ENCODE data around the gene PFKFB3. TPM values are rescaled to one million over a fixed set of nuclear protein-coding genes. Genes with fewer than 3 reads are reported as not detected.

Gene PFKFB3
- total RNA-seq, 1 donor from 2014 or later = 30.8 TPM

DNA sequence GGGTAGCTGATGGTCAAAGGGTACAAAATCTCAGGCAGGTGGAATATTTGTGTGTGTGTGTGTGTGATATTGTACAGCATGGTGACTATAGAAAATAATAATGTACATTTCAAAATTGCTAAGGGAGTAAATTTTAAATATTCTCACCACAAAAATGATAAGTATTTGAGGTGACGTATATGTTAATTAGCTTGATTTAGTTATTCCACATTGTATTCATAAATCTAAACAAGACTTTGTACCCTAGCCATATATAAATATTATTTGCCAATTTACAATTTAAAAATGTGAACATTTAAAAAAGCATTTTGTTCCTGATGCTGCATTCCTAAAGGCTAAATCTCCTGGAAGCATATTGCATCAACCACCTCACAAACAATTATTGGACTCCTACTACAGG lies 47.0 kb downstream of the PFKFB3 start:
- intact Hi-C loops (cut with micrococcal nuclease) = no loop called here
- DNase-seq = no peak
- ATAC-seq = no peak

DNA sequence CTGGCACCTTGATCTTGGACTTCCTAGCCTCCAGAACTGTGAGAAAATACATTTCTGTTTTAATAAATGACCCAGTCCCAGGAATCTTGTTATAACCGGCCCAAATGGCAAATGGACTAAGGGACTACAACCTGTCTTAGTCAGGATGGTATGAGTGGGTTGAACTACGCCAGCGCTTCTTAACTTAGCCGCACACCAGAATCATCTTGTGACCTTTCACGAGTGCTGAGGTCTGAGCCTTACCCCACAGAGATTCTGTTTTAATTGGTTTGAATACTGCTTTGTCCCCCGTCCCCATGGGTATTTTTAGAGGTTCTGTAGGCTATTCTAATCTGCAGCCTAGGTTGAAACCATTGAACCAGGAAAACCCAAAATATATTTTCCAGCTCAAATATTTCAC lies 48.0 kb downstream of the PFKFB3 start:
- no peak for DNase-seq
- no peak for ATAC-seq
- intact Hi-C loops (cut with micrococcal nuclease) = no loop called here

DNA sequence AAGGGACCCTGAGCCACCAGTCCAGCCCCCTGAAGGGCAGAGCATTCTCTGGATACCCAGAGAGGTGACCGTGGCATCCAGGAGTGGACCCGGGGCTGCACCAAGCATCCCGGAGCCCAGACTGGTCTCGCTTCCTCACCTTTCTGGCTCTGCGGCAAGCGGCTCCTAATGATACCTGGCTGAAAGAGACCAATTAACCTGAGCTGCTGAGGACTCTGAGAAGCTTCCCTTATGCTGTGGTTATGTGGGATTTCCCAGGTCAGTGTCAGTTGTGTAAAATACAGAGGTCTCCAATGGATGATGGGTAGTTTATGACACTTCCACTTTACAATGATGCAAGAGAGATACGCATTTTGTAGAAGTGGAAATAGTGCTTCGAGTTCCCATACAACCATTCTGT lies 51.5 kb downstream of the PFKFB3 start:
- DNase-seq (no peak), ATAC-seq (no peak)
- intact Hi-C loops (cut with micrococcal nuclease) = no loop called here

DNA sequence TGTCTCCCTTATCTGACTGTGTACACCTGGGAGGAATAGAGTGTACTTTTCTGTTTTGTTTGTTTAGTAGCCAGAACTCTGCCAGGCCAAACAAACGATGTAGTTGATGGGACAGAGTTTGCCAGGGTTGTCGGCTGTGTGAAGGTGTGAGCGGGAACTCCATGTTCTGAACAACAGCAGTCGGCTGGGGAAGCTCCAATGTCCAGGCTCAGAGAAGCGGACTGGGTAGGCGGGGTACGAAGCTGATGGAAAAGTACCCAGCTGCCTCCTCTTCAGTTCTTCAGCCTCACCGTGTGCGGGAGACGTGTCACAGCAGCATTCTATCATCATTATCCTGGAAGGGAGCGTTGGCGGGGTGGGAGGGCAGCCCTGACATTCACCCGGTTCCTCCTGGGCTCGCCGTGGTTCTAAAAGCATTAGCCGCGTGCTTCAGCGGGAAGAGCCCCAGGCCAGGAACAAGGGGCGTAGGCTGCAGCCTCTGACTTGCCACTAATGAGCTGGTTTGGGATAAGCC lies 52.9 kb downstream of the PFKFB3 start:
- no peak for DNase-seq

GRCh38 chr10:6256439-6256838 lies 53.7 kb downstream of the PFKFB3 start:
- no peak for ATAC-seq

More for the DNA sequence above, 52.9 kb downstream of the PFKFB3 start:
- ATAC-seq = no peak
- intact Hi-C loops (cut with micrococcal nuclease) = no loop called here

GRCh38 chr10:6259153-6259552 lies 56.4 kb downstream of the PFKFB3 start:
- intact Hi-C loops (cut with micrococcal nuclease) = no loop called here
- ATAC-seq (no peak), DNase-seq (no peak)

More at GRCh38 chr10:6256439-6256838, 53.7 kb downstream of the PFKFB3 start:
- DNase-seq = no peak
- intact Hi-C loops (cut with micrococcal nuclease) = no loop called here

DNA sequence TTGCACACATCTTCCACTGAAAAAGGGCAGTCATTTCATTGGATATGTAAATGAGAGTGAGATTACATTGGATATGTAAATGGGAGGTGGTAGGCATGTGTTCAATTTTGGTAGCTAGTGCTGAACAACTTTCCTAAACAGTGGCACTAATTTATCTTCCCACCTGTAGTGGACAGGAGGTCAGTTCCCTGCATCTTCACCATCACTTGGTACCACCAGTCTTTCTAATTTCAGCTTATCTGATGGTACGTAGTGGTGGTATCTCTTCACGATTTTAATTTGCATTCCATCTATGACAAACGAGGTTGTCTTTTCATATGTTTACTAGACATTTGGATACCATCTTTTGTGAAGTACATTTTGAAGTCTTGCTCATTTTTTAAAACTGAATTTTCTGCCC lies 58.1 kb downstream of the PFKFB3 start:
- intact Hi-C loops (cut with micrococcal nuclease) = no loop called here
- DNase-seq = no peak
- ATAC-seq = no peak

DNA sequence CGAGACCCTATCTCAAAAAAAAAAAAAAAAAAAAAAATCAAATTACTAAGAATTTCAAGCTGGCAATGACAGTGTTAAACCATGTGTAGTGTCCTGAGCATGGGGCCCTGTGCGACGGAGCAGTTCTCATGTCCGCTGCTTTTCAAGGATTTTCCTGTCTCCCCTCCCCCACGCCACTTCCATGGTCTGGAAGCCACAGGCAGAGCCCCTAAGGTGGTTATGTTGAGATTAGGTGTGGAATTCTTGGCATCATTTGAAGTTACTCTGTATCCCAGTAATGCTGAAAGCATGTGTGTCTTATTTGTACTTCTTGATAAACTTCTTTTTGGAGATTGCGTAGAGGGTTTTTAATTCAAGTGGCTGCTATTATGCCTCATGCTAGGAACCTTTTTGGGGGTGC lies 65.2 kb downstream of the PFKFB3 start:
- ATAC-seq (no peak), DNase-seq (no peak)
- intact Hi-C loops (cut with micrococcal nuclease) = no loop called here

DNA sequence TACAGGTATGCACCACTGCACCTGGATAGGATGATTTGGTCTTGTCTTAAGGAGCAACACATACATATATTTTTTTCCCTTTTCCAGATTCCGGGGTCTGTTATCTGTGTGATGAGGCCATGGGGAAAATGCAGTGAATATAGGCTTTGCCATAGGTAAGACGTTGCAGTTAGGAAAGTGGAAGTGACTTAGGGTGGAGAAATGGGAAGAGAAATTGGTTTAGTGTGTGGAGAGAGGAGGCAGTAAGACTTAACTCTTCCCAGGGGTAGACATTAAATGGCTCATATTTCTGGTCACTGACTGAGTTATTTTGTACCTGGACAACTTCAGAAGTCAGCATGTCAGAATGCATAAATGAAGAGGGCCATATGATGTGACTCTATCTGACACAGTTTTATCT lies 66.7 kb downstream of the PFKFB3 start:
- intact Hi-C loops (cut with micrococcal nuclease) = no loop called here
- ATAC-seq (no peak), DNase-seq (no peak)

DNA sequence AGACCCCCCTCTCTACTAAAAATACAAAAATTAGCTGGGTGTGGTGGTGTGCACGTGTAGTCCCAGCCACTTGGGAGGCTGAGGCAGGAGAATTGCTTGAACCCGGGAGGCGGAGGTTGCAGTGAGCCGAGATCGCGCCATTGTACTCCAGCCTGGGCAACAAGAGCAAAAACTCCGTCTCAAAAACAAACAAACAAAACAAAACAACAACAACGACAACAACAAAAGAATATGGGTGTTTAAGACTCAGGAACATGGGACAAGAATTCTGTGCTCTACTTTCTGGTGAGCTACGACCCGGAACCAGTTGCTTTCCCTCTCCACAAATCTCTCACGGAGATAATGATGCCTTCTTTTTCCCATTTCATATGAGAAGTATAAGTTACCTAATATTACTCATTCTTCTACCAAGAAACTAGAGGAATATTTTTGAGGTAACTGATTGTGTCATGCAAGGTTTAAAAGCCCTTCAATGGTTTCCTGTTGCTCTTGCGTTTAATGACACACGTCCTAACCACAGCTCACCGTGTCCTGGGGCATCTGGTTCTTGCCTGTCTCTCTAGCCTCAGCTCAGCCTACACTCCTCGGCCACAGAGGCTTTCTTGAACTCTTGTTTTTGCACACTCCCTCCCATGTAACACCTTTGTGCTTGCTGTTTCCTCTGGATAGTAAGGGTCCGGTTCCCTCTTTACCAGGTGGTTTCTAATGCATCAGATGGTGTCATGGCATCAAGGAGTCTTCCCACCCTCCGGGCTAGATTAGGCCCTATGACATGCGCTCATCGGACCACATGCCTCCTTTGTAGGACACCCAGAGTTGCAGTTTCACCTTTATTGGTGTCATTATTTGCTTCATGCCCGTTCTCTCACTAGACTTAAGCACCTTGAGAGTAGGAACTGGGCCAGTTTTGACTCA lies 67.5 kb downstream of the PFKFB3 start:
- ATAC-seq (no peak), DNase-seq (no peak)
- intact Hi-C loops (cut with micrococcal nuclease) = no loop called here

DNA sequence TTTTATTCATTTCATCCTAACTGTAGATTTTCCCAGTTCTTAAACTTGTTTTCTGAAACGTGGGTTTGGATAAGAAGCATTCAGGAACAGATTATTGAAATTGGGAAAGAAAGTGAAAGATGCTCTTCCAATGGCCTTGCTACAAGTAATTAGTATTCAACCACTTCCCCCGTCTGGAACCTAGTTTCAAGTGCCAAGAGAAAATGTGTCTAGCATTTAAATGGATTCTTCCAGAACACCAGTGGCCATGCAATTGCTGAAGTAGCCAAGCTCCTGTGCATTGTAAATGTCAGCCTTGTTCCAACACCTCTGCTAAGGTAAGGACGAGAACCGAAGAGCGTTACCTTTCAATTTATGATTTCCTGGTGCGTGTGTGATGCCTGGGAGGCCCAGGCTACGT lies 68.2 kb downstream of the PFKFB3 start:
- intact Hi-C loops (cut with micrococcal nuclease) = no loop called here
- no peak for ATAC-seq
- no peak for DNase-seq

GRCh38 chr10:6271663-6272062 lies 68.9 kb downstream of the PFKFB3 start:
- intact Hi-C loops (cut with micrococcal nuclease) = no loop called here
- DNase-seq (no peak), ATAC-seq (no peak)

DNA sequence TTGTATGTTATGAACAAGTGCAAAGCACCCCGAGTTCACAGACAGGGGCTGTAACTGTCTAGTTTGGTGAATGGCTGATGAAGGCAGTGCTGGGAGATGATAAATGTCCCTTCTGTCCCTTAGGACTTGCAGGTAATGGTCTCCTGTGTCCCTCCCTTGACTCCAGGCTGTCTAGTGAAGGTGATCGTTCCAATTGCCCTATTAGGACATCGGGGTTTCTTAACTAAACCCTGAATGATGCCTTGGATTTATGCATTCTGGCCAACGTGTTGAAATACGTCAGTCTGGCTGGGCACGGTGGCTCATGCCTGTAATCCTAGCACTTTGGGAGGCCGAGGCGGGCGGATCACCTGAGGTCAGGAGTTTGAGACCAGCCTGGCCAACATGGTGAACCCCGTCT lies 69.4 kb downstream of the PFKFB3 start:
- intact Hi-C loops (cut with micrococcal nuclease) = no loop called here
- DNase-seq = no peak
- no peak for ATAC-seq

GRCh38 chr10:6273351-6273750 lies 70.6 kb downstream of the PFKFB3 start:
- intact Hi-C loops (cut with micrococcal nuclease) = no loop called here
- no peak for ATAC-seq
- DNase-seq = no peak

DNA sequence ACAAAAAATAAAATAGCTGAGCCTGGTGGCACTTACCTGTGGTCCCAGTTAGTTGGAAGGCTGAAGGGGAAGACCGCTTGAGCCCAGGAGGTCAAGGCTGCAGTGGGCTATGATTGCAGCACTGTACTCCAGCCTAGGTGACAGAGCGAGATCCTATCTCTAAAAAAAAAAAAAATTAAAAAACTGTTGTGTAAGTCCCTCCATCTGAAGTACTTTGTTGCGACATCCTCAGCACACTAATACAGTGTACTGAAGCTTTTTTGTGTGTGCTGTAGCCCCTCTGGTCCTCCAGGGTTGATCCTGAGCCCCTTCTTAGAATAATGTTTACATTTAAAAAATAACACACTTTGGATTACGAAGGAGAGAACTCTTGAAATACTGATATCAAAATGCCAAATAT lies 71.3 kb downstream of the PFKFB3 start:
- intact Hi-C loops (cut with micrococcal nuclease) = no loop called here
- DNase-seq (no peak), ATAC-seq (no peak)

DNA sequence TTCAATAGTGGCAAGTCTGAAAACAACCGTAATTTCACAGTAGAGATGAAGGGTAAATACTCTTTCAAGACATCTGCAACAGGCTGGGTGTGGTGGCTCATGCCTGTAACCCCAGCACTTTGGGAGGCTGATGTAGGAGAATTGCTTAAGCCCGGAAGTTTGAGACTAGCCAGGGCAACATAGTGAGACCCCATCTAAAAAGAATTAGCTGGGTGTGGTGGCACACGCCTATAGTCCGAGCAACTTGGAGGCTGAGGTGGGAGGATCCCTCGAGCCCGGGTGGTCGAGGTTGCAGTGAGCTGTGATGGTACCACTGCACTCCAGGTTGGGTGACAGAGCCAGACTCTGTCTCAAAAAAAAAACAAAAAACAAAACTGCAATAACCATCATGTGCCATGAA lies 71.8 kb downstream of the PFKFB3 start:
- DNase-seq (no peak), ATAC-seq (no peak)
- intact Hi-C loops (cut with micrococcal nuclease) = no loop called here

DNA sequence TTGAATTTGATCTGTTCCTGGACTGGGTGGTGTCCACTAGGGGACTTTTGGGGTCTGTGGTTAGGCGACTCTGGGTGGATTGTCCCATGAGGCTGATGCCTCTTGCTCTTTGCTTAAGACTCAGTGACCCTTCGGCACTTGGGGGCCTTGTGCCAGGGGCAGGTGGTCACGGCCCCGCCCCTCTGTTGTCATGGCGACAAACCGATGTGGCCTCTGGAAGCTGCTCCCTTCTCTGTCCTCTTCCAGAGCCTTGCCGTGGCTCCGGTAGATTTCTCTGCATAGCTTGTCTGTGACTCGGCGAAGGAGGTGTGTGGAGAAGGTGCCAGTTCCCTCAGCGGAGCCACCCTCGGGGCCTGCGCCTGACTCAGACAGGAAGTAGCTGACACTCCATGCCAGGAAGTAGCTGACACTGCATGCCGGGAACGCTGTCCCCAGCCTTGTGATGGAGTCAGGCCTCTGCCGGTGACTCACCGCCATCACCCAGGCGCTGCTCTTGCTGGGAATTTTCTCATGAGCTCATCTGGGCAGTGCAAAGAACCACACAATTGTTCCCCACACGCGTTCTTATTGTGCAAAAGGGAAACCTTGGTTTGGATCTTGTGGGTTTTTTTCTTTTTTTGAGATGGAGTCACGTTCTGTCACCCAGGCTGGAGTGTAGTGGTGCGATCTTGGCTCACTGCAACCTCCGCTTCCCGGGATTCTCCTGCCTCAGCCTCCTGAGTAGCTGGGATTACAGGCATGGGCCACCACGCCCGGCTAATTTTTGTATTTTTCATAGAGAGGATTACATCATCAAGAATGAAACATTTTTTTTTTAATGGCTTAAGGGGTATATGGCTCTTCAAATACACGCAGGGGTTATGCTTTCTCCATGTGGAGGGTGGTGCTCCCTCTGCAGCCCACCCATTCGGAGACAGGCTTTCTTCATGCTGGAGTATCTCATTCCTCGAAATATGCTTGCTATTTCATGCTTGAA lies 72.6 kb downstream of the PFKFB3 start:
- intact Hi-C loops (cut with micrococcal nuclease) = no loop called here
- peak; percentile 88 for DNase-seq
- peak; percentile 99 for ATAC-seq

- no peak for DNase-seq
- intact Hi-C loops (cut with micrococcal nuclease) = no loop called here
Observed at GRCh38 chr10:6276356-6276755, 73.6 kb downstream of the PFKFB3 start.

DNA sequence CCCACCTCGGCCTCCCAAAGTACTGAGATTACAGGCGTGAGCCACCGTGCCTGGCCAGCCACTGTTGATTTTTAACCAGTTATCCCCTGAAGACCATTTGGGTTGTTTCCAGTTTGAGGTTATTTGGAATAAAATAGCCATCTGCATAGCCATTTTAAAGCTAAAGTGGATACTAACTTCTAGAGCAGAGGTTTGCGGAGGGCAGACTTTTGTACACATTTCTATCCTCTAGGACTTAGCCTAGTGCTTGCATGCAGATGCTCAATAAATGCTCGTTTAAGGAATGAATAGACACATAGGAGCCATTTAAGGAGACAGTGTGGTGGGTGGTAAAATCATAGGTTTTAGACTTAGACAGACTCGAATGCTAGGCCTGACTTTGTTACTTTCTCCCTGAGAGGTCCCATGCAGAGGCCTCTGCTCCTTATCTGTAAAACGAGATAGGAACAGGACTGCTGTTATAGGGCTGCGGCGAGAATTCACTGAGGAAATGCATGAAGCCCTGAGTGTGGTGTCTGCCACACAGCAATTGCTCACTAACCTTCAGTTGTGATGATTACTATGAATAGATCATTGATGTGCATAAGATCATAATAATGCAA lies 75.9 kb downstream of the PFKFB3 start:
- intact Hi-C loops (cut with micrococcal nuclease) = no loop called here
- no peak for ATAC-seq

More at GRCh38 chr10:6276356-6276755, 73.6 kb downstream of the PFKFB3 start:
- no peak for ATAC-seq

More for the DNA sequence above, 75.9 kb downstream of the PFKFB3 start:
- DNase-seq = no peak

Measured in left ventricle myocardium superior (tissue), 1 donor.